Measurements from ENCODE around the gene LSM8.
"Not testable (repeated sequence)": the region's sequence is repeated elsewhere in the genome, so short reads cannot be mapped to it uniquely, and the experiment has no call there.

Gene LSM8

DNA sequence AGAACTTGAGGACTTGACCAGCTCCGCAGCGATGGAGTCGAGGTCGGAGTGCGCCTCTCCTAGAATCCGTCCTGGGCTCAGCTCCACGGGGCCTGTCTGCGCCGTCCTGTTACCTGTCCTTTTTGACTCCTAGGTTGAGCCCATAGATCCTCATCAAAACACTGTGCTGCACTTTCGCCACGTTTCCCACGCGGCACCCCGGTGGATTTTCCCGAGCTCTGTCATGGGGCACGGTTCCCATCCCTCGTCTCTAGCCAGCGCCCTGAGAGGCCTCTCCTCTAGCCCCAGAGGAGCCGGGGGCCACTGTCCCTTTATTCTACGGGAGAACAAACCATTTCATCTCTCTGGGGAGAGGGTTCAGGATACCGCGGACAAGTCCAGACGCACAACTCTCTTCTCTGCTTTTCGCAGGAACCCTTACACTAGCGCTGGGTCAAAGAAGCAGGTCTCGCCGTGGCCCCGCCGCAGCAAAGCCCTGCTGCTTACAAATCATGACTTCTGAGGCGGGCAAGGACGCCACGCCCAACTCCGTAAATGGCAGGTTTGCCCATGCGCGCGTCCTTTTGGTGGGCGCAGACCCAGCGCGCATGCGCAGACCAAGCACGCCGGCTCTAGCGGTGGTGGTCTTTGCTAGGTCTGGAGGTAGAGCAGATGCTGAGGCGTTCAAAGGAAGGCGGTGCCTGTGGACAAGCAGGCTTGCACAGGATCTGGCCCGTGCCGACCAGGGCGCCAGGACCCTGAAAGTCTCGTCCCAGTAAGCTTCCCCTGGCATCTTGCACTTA, 30.3 kb downstream of the LSM8 start:
- peak; percentile 57 for DNase-seq (ENCODE audit: low read depth)

DNA sequence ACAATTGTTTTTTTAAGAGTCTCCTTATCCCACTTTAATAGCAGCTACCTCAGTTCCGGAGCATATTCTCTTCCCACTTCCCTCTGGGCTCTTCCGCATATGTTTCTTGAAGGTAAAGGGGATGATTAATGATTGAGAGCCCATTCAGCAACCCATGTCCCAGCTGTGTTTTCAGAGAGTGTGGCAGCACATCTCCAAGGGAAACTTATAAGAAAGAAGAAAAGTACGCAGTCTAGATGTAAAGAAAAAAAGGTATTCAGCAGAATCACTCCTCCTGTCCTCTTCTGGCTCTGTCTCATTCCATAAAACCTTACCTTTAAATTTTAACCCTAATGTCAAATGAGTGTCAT, 30.8 kb downstream of the LSM8 start:
- no peak for DNase-seq (ENCODE audit: low read depth)

DNA sequence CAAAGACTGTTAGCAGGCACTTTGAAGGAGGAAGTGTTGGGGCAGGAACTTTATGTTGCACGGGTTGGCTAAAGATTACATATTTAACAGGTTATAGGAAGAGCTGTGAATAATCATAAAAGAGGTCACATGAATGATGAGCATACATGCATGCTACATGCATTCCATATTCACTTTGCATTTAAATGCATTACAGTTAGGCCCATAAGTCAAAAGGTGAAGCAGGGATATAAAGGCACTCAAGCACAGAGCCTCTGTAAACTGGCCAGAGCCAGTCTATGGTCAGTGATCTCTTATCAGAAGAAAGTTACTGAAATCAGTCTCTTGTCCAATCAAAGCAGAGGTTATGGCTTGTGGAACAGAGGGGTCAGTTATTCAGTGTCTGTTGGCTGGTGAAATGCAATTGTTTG, 33.3 kb downstream of the LSM8 start:
- no peak for DNase-seq (ENCODE audit: low read depth)

DNA sequence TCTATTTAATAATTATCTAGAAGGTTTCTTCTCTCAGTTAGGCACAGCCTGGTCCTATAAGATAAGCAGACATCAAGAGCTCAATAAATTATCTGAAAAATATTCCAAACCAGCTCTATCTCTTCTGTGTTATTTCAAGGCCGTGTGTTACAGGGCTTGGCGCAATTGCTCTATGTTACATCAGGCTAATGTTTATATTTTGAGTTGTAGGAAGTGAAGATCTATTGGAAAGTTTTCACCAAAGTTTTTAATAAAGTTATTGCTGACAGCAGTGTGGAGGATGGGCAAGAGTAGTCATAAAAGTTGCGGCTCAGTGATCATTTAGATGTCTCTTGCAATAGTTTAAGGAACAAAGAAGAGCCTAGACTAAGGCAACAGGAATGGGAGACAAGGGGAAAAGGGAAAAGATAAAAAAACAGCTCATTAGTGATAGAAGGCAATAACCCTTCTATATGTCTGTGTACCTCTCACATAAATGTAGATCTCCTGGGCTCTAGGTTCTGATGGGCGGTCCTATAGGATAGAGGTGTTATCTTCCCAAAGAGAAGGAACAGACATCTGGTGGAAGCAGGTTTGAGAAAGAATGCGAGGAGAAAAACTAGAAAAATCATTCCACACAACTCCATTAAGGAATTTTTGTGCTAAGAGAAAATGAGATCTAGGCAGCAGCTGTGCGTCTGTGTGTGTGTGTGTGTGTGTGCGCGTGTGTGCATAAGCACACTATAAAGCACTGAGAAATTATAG, 34.6 kb downstream of the LSM8 start:
- DNase-seq (ENCODE audit: low read depth): no peak

DNA sequence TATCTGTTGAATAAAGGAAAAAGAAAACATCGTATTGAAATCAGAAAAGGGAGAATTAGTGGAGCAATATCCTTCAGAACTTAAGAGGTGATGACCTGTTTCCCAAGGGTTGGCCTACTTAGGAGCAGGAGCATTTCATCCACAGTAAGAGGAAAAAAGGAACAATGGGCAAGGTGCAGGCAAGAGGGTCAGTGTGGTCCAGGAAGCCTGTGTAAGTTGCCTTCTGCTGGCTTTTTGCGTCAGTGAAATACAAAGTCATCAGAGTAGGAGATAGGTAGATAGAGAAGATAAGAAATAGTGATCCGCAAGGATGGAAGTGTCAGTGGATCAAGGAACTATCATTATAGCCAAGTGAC, 35.2 kb downstream of the LSM8 start:
- no peak for DNase-seq (ENCODE audit: low read depth)

DNA sequence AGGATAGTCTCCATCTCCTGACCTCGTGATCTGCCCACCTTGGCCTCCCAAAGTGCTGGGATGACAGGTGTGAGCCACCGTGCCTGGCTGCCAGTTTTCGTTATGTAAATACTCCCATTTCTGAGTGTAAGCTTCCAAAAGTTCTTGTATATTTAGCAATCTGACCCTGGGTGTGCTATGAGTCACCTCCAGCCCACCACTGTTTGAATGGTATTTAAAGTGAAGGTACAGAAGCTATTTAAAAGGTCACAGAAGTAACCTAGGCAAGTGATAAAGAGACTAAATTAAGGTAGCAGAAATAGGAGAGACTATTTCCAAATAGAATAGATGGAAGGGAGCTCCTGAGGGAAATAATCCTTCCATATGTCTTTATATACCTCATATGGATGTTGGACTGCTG, 36.6 kb downstream of the LSM8 start:
- DNase-seq (ENCODE audit: low read depth): no peak

DNA sequence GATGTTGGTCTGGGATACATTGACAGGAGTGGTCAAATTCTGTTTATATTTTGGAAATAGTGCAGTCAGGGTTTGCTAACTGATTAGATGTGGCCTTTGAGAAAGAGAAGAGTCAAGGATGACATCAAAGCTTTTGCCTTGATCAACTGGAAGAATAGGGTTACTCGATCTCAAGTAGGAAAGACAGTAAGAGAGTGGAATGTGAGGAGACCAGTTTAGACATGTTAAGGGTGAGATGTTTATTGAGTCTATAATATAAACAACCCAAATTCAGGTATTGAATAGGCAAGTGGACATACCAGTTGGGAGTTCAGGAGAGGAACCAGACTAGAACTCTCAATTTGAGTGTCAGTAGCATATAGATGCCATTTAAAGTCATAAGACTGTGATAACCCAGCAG, 38.6 kb downstream of the LSM8 start:
- no peak for DNase-seq (ENCODE audit: low read depth)

DNA sequence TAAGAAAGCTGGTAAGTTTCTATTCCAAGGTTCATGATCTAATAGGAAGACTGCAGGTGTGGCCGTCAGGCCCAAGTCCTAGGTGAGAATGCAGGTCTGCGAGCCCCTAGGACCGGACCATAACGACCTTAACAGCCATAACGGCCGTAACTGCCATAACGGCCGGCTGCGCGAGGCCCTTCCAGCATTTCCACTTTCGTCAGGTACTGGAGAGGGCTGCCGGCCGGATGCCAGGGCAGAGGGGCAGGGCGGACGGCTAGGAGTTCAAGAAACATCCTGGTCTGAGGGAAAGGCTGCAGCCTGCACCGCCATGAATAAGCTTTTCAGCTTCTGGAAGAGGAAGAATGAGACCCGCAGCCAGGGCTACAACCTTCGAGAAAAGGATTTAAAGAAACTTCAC, 40.6 kb downstream of the LSM8 start, which contains the start of gene ANKRD7:
ANKRD7 (plus strand) TSS at position 184 of the 400 bp plus-strand sequence; CDS start at position 311, 127 bp downstream.
- no peak for DNase-seq (ENCODE audit: low read depth)

DNA sequence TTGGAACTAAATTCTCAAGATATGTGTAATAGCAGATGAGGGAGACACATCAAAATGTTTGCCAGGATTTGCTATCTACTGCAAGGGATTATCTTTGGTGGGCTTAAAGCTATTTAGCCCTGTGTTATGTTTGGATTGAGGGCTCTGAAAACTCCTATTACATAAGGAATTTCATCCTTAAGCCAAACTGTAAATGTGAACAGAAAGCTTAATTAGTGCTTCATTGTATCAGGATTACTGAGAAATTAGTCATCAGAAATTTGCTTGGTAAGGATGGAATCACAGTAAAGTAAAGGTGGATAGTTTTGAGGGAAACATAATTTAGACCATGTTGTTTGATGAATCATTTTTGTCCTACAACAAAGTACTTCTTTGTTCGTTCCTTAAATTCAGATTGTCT, 48.9 kb downstream of the LSM8 start:
- no peak for DNase-seq (ENCODE audit: low read depth)

DNA sequence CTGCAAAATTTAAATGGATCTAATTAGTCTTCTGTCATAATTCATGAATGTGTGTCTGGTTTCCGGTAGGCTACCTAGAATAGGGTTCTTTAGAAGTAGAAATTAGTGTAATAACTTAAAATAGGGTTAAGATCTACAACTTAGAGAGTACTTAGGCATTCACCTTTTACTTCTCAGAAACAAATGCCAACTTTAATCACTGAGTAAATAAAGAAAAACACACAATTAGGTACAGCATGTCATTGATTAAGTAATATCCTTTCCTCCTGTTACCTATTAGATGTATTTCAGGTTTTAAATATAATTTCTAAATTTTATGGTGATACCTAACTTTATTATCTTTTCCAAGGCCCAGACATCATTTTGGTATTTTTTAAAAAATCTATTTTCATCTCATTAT, 49.8 kb downstream of the LSM8 start:
- DNase-seq (ENCODE audit: low read depth): no peak

DNA sequence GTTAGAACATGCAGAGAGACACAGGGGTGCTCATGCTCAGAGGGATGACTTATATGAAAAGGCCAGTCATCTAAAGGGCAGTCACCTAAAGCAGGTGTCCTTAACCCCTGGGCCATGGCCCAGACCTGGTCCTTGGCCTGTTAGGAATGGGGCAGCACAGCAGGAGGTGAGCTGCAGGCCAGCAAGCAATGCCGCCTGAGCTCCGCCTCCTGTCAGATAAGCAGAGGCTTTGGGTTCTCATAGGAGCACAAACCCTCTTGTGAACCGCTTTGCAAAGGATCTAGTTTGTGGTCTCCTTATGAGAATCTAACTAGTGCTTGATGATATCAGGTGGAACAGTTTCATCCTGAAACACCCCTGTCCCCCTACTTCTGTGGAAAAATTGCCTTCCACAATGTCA, 55.0 kb downstream of the LSM8 start:
- DNase-seq (ENCODE audit: low read depth): no peak

DNA sequence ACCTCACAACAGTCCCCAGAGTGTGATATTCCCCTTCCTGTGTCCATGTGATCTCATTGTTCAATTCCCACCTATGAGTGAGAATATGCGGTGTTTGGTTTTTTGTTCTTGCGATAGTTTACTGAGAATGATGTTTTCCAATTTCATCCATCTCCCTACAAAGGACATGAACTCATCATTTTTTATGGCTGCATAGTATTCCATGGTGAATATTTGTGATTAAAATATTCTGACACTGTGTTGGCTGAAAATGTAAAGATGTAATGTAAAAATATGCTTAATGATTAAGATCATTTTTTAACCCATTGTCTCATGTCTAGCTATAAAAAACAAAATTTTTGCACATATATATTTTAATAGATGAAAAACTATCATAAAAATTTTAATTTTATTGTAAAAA, 56.4 kb downstream of the LSM8 start:
- DNase-seq (ENCODE audit: low read depth): not testable (repeated sequence)
